ENCODE results near the gene CARNS1. TPM values are rescaled to one million over a fixed set of nuclear protein-coding genes. Genes with fewer than 3 reads are reported as not detected.
A peak's percentile ranks its signal among the peaks of the same experiment; 100 is the strongest.

Gene CARNS1
- total and polyA plus RNA-seq, 2 of the 13 experiments (the other 11 are each of a cell fraction or from before 2014, with no cell fraction given), result not detected

GRCh38 chr11:67464411-67465188, 49.1 kb downstream of the CARNS1 start (continued):
- TF ChIP-seq RNF219 (CRISPR knock-in tag; IDR thresholded peaks at IDR 0.05), result no peak
- no peak for TF ChIP-seq TCF7L2 (IDR thresholded peaks at IDR 0.05; ENCODE audit: low read depth, low read length)
- TF ChIP-seq ZNF557 (CRISPR knock-in tag; IDR thresholded peaks at IDR 0.05), result no peak
- no peak for TF ChIP-seq ZNF264 (CRISPR knock-in tag; IDR thresholded peaks at IDR 0.05)
- TF ChIP-seq MNT (IDR thresholded peaks at IDR 0.05), result no peak
- peak; percentile 15; the same call in 1 of the 2 replicates for TF ChIP-seq RXRA (CRISPR knock-in tag; IDR thresholded peaks at IDR 0.05)
- TF ChIP-seq, protein P1, sequence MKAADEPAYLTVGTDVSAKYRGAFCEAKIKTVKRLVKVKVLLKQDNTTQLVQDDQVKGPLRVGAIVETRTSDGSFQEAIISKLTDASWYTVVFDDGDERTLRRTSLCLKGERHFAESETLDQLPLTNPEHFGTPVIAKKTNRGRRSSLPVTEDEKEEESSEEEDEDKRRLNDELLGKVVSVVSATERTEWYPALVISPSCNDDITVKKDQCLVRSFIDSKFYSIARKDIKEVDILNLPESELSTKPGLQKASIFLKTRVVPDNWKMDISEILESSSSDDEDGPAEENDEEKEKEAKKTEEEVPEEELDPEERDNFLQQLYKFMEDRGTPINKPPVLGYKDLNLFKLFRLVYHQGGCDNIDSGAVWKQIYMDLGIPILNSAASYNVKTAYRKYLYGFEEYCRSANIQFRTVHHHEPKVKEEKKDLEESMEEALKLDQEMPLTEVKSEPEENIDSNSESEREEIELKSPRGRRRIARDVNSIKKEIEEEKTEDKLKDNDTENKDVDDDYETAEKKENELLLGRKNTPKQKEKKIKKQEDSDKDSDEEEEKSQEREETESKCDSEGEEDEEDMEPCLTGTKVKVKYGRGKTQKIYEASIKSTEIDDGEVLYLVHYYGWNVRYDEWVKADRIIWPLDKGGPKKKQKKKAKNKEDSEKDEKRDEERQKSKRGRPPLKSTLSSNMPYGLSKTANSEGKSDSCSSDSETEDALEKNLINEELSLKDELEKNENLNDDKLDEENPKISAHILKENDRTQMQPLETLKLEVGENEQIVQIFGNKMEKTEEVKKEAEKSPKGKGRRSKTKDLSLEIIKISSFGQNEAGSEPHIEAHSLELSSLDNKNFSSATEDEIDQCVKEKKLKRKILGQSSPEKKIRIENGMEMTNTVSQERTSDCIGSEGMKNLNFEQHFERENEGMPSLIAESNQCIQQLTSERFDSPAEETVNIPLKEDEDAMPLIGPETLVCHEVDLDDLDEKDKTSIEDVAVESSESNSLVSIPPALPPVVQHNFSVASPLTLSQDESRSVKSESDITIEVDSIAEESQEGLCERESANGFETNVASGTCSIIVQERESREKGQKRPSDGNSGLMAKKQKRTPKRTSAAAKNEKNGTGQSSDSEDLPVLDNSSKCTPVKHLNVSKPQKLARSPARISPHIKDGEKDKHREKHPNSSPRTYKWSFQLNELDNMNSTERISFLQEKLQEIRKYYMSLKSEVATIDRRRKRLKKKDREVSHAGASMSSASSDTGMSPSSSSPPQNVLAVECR (CRISPR knock-in tag; IDR thresholded peaks at IDR 0.05; ENCODE audit: borderline replicate concordance), result peak; percentile 70; the same call in 1 of the 2 replicates
- peak; percentile 39; the same call in 1 of the 2 replicates for TF ChIP-seq ZNF232 (CRISPR knock-in tag; IDR thresholded peaks at IDR 0.05; ENCODE audit: borderline replicate concordance)
- TF ChIP-seq ZNF704 (CRISPR knock-in tag; IDR thresholded peaks at IDR 0.05; ENCODE audit: borderline replicate concordance), result no peak
- no peak for TF ChIP-seq SKI (IDR thresholded peaks at IDR 0.05; ENCODE audit: partially characterized antibody)
- TF ChIP-seq ZFP36 (IDR thresholded peaks at IDR 0.05; ENCODE audit: borderline replicate concordance, low read depth, low read length, partially characterized antibody), result no peak
- 0 out of 2 replicates have a peak, but pooled peaks have one; percentile 56 for TF ChIP-seq CBX5 (CRISPR knock-in tag; IDR thresholded peaks at IDR 0.05; ENCODE audit: borderline replicate concordance)
- no peak for TF ChIP-seq ZNF850 (CRISPR knock-in tag; conservative IDR thresholded peaks at IDR 0.05)
- TF ChIP-seq, protein P2, sequence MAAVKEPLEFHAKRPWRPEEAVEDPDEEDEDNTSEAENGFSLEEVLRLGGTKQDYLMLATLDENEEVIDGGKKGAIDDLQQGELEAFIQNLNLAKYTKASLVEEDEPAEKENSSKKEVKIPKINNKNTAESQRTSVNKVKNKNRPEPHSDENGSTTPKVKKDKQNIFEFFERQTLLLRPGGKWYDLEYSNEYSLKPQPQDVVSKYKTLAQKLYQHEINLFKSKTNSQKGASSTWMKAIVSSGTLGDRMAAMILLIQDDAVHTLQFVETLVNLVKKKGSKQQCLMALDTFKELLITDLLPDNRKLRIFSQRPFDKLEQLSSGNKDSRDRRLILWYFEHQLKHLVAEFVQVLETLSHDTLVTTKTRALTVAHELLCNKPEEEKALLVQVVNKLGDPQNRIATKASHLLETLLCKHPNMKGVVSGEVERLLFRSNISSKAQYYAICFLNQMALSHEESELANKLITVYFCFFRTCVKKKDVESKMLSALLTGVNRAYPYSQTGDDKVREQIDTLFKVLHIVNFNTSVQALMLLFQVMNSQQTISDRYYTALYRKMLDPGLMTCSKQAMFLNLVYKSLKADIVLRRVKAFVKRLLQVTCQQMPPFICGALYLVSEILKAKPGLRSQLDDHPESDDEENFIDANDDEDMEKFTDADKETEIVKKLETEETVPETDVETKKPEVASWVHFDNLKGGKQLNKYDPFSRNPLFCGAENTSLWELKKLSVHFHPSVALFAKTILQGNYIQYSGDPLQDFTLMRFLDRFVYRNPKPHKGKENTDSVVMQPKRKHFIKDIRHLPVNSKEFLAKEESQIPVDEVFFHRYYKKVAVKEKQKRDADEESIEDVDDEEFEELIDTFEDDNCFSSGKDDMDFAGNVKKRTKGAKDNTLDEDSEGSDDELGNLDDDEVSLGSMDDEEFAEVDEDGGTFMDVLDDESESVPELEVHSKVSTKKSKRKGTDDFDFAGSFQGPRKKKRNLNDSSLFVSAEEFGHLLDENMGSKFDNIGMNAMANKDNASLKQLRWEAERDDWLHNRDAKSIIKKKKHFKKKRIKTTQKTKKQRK (IDR thresholded peaks at IDR 0.05; ENCODE audit: low read length), result no peak
